KOPT-K1 (cell line): ENCODE results near the gene FAM90A1.
"Not testable (repeated sequence)": the region's sequence is repeated elsewhere in the genome, so short reads cannot be mapped to it uniquely, and the experiment has no call there.

Experiments
- H3K27ac ChIP-seq: fragments of 200-600 bp; sonication (generic); 2 replicates; pipeline ENCODE4 v1.5.1; 2016; ENCODE audit warnings: antibody characterized with exemption, mild to moderate bottlenecking, low read depth, low read length; ENCODE audit not compliant: poor library complexity, severe bottlenecking
- H3K36me3 ChIP-seq: fragments of 200-600 bp; sonication (generic); 2 replicates; pipeline ENCODE4 v1.5.1; 2017; ENCODE audit warnings: antibody characterized with exemption, mild to moderate bottlenecking, low read length, moderate library complexity; ENCODE audit not compliant: insufficient read depth
- H3K9me3 ChIP-seq: fragments of 200-600 bp; sonication (generic); 2 replicates; pipeline ENCODE4 v1.5.1; 2017; ENCODE audit warnings: antibody characterized with exemption, low read length, mild to moderate bottlenecking; ENCODE audit not compliant: insufficient read depth, poor library complexity, severe bottlenecking

FAM90A1 gene

DNA sequence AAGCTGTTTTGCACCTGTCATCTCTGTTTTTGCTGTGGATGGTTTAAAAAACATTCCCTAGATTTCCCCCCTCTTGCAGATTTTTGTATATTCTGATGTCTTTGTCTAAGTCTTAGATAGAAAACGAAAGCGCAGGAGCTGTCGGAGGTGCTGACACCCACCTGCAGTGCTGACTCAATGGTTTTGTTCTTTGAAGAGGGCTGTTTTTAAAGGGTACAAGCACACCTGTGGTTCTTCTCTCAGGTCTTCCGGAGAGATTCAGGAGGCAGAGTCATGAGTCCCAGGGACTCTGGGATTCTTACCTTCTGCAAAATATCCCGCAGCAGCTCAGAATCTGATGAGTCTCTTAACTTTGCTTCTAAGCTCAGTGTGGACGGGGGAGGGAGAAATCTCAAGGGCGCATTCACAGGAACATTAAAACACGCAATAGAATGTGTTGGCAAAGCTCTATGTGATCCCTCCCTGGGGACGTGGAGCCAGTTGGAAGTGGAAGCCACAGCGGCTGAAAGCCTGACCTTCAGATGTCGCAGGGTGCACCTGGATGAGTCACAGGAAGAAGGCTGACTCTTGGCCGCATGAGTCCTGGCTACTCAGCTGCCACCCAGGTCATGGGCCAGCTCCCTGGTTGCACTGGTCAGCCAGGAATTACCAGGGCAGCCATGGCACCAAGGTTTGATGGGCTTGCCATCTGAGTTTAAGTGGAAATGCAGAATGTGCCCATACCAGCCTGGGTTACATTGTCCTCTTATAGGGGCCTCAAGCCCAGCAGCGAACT lies 13.1 kb upstream of the FAM90A1 start:
- H3K36me3 ChIP-seq, H3K27ac ChIP-seq, H3K9me3 ChIP-seq: not testable (repeated sequence)

DNA sequence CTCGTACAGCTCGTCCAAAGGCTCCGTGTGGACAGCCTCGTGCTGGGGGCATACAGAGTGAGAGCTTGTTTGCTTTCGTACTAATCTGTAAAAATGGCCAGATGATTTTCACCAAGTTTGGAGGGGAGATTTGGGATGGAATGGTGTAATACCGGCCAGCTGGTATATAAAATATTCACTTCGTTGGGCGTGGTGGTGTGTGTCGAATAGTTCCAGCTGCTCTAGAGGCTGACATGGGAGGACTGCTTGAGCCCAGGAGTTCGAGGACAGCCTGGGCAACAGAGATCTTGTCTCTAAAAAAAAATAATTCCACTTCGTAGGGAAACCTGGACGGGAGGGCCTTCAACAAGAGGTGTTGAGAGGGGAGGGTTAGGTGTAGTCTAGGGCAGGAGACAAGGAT lies 9.6 kb upstream of the FAM90A1 start:
- not testable (repeated sequence) for H3K9me3 ChIP-seq, H3K27ac ChIP-seq, H3K36me3 ChIP-seq

DNA sequence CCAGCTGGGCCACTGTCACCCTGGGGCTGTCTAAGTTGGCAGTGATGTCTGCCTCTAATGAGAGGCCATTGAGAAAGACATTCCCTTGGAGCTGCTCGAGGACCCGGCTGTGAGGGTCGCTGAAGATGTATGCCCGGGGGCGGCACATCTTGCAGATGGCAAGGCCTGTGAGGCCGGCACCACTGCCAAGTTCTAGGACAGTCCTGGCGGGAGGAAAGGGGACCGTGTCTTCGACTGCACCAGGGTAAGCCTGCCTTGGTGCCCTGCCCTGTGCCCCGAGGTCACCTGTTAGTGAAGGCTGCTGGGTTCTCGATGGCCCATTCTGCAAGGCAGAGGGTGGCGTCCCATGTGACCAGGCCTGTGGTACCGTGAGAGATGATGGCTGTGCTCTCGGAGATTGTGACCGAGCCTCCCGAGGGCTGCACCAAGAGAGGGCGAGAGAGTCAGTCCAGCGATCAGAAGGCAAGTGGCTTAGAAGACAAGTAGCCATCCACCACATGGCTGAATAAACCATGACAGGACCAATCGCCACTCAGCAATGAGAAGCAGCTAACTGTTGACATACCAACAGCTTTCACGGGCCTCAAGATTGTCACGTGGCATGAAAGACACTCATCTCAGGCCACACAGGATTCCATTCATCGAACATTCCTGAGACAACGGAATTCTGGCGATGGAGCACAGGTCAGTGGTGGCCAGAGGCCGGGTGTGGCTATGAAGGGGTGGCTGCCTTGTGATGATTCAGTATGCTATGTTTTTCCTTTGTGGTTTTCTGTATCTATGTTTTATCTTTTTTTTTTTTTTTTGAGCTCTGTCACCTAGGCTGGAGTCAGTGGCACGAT lies 8.1 kb upstream of the FAM90A1 start:
- not testable (repeated sequence) for H3K36me3 ChIP-seq, H3K27ac ChIP-seq, H3K9me3 ChIP-seq

- not testable (repeated sequence) for H3K36me3 ChIP-seq, H3K27ac ChIP-seq, H3K9me3 ChIP-seq
Measured at GRCh38 chr12:8234746-8235145, 7.3 kb upstream of the FAM90A1 start.

- not testable (repeated sequence) for H3K36me3 ChIP-seq, H3K9me3 ChIP-seq, H3K27ac ChIP-seq
Measured at GRCh38 chr12:8233935-8234495, 6.6 kb upstream of the FAM90A1 start.

- H3K36me3 ChIP-seq, H3K9me3 ChIP-seq, H3K27ac ChIP-seq: not testable (repeated sequence)
Measured at GRCh38 chr12:8233300-8233855, 6.0 kb upstream of the FAM90A1 start.

DNA sequence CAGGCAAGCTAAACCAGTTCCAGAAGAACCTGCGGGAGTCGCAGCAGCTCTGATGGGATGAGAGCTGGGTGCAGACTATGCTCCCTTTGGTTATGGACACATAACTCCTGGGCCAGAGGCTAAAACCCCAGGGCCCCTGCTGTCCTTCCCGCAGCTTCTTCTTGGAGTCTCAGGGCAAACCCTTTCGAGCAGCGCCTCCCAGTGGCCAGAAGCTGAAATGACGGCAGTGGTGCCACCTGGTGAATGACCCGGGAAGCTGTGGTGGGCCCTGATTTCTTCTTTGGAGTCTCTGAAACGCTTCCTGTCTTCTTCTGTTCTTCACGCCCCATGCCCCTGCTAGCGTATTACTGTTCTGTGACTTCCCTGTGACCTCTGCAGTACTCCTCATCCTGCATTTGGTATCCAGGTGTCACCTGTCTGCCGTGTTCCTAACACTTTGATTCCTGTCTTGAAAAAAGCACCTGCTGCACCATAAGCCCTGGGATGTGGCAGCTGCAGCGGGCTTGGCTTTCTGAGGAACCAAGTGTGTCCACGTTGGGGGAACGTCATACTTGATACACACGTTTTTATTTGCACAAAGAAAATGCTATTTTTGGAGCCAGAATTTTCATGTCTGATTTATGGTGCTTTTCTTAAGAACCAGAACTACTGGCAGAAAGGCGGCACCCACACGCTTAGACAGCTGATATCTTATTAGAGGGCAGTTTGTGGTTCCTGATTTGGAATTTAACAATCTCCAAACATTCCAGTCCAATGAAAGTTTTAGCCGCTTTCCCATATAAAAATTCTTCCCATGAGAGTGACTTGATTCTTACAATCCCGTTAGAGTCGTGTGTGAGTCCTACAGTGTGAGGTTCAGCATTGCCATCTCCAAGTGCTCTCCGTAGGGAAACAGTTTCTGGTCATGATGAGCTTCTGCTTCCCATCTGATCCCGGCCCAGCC lies 4.5 kb upstream of the FAM90A1 start:
- H3K36me3 ChIP-seq, H3K9me3 ChIP-seq, H3K27ac ChIP-seq: not testable (repeated sequence)

DNA sequence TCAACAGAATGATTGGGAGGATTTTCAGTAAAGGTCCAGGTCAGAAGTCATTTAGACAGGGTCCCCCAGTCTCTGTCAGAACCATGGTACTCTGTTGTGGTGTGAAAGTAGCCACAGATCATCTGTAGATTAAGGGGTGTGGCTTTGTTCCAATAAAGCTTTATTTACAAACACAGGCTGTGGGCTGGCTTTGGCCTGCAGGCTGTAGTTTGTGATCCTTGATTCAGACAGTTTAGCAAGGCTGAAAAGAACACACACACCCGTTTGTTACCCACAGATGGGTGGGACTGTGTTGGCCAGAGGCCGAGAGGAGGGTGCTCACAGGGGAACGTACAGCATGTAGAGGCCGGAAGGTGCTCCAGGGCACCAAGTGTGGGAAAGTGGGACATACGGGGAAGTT lies 3.6 kb upstream of the FAM90A1 start:
- H3K36me3 ChIP-seq, H3K27ac ChIP-seq, H3K9me3 ChIP-seq: not testable (repeated sequence)

GRCh38 chr12:8229486-8229885 lies 2.1 kb upstream of the FAM90A1 start:
- H3K27ac ChIP-seq, H3K9me3 ChIP-seq, H3K36me3 ChIP-seq: not testable (repeated sequence)

DNA sequence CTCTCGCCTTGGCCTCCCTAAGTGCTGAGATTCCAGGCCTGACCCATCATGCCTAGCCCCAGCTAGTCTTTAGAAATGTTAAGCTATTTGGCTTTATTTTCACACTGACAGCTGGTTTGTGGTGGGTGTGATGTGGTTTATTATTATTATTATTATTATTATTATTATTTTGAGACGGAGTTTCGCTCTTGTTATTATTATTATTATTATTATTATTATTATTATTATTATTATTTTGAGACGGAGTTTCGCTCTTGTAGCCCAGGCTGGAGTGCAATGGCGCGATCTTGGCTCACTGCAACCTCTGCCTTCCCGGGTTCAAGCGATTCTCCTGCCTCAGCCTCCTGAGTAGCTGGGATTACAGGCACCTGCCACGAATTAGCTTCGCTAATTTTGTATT lies 1.2 kb upstream of the FAM90A1 start:
- not testable (repeated sequence) for H3K36me3 ChIP-seq, H3K27ac ChIP-seq, H3K9me3 ChIP-seq

GRCh38 chr12:8227732-8228077 lies 287 bp upstream of the FAM90A1 start:
- not testable (repeated sequence) for H3K27ac ChIP-seq

GRCh38 chr12:8226355-8226754 lies 1.1 kb downstream of the FAM90A1 start:
- Histone ChIP-seq H3K36me3 (no peaks in the 10 kb centered on the region), H3K27ac (no peak overlapping the region), H3K9me3 (no peaks in the 10 kb centered on the region)

More at GRCh38 chr12:8227732-8228077, 287 bp upstream of the FAM90A1 start:
- not testable (repeated sequence) for H3K36me3 ChIP-seq, H3K9me3 ChIP-seq

DNA sequence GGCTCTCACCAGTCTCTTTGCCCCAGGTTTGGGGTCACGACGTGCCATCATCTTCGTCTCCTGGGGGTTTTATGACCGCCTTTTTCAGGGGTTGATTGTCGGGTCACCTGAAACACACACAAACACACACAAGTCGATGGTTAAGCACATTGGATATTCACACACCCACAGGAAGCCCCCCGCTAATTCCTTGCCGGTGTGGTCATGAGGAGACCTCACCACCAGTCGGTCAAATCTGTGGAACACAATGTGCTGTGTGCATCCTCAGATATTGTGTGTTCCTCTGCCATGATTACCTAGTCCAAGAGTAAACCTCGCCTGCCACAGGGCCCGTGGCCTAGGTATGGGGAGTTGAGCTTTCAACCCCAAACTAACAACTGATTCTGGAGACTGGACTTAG lies 2.6 kb downstream of the FAM90A1 start:
- H3K27ac ChIP-seq, H3K9me3 ChIP-seq: not testable (repeated sequence)

DNA sequence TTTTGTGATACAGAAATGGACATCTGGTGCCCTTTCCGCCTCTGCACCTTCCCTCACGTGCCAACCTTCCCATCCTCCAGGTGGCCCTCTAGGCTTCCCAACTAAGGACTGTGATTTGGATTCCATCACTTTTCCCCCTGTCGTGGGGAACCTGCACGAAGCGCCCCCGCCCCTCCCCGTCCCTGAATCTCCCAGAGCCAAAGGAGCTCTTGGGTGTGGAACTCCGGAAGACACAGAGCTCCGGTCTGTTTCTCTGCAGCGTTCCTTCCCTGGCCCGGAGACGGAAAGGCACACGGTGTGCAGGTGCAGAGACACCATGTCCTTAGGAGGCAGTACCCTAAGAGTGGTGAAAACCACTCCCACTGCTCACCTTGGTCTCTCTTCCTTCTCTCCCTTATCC lies 3.8 kb downstream of the FAM90A1 start:
- not testable (repeated sequence) for H3K36me3 ChIP-seq, H3K27ac ChIP-seq, H3K9me3 ChIP-seq

More for the DNA sequence above, 2.6 kb downstream of the FAM90A1 start:
- not testable (repeated sequence) for H3K36me3 ChIP-seq

- not testable (repeated sequence) for H3K9me3 ChIP-seq, H3K27ac ChIP-seq, H3K36me3 ChIP-seq
Measured at GRCh38 chr12:8222303-8222702, 5.1 kb downstream of the FAM90A1 start.
